VCaP (cell line): Measurements from ENCODE around the gene FZR1.

Experiments
- H3K27ac ChIP-seq: fragments of 450-650 bp; 2 replicates; pipeline ENCODE4 v1.5.1; 2017
- TF ChIP-seq, protein P1 (sequence below): fragments of 450-650 bp; conservative IDR thresholded peaks from 2 replicates; pipeline ENCODE4 v1.5.1; 2017; ENCODE audit warnings: mild to moderate bottlenecking, moderate library complexity

The FZR1 gene

DNA sequence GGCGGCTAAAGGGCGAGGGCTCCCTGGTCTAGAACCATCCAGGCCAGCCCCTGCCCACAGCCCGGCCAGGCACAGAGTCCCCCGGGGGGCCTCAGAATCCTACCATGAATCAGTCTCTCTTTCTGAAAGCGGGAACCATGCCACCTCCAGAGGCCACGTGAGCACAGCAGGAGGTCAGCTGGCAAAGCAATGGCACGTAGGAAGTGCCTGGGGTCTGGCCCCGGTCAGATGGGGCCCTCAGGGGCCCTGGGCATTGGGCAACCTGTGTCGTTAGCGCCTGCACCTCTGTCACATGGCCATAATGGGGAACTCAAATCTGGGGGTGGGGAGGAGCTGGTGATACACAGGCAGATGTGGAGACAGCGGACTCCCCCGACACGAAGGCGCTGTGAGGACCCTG, 42.5 kb downstream of the FZR1 start:
- TF ChIP-seq, protein P1, sequence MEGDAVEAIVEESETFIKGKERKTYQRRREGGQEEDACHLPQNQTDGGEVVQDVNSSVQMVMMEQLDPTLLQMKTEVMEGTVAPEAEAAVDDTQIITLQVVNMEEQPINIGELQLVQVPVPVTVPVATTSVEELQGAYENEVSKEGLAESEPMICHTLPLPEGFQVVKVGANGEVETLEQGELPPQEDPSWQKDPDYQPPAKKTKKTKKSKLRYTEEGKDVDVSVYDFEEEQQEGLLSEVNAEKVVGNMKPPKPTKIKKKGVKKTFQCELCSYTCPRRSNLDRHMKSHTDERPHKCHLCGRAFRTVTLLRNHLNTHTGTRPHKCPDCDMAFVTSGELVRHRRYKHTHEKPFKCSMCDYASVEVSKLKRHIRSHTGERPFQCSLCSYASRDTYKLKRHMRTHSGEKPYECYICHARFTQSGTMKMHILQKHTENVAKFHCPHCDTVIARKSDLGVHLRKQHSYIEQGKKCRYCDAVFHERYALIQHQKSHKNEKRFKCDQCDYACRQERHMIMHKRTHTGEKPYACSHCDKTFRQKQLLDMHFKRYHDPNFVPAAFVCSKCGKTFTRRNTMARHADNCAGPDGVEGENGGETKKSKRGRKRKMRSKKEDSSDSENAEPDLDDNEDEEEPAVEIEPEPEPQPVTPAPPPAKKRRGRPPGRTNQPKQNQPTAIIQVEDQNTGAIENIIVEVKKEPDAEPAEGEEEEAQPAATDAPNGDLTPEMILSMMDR = no peak
- H3K27ac ChIP-seq = no peak overlapping the region

DNA sequence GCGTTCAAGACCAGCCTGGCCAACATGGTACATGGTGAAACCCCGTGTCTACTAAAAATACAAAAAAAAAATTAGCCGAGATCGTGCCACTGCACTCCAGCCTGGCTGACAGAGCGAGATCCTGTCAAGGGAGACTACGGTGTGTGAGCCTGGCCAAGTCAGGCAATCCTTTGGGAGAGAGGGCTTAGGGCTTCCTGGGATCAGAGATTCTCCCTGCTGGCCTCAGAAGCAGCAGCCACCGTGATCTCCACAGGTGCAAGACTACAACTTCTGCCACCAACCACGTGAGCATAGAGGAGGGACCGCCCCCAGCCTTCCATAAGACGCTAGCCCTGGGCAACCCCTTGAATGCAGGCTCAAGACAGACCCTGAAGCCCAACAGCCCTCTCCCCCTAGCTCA, 43.7 kb downstream of the FZR1 start:
- TF ChIP-seq, protein P1 = no peak
- no peak overlapping the region for H3K27ac ChIP-seq

DNA sequence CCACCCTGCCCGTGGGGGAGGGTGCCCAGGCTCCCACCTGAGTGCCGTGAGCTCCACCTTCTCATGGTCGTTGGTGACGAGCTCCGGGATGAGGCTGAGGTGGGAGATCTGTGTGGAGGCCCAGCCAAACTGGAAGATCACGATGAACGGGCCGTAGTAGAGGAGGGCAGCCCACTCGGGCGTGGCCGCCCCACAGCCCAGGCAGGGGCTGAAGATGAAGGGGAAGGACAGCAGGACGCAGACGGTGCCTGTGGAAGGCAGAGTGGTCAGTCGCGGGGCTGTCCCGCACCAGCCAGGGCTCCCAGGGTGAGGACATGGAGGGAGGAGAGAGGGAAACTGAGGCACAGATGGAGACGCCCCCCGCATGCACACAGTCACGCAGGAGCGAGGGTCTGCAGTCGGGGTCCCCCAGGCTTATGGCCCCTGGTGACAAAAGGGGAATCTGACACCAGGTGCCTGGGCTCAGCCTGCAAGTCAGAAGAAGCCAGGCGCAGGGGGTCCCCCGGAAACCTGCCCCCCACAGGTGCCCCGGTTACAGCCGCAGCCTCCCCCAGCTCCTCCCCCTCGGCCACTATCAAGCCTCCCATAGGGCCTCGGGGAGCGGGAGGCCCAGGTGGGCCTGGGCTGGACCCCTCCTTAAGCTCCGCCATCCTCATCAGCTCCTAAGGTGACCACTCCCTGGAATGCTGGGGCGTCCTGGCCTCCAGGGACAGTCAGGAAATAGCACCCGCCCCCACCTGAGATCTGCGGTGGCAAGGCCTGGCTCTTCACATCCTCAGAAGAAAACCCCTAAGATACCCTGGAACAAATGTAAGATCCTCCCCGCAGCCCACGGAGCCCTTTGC, 45.1 kb downstream of the FZR1 start:
- TF ChIP-seq, protein P1 = no peak
- H3K27ac ChIP-seq = no peak overlapping the region

DNA sequence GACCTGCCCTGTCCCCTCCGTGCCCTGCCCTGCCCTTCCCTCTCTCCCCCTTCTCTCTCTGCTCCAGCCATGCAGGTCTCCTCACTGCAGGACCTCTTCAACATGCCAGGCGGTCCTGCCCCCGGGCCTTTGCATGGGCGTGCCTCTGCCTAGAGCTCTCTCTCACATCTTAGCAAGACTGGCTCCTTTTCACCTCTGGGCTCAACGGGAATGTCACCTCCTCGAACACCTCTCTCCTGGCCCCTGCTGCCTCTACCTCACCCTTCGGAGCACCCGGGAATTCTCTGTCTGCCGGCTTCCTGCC, 45.6 kb downstream of the FZR1 start:
- TF ChIP-seq, protein P1 = no peak
- no peak overlapping the region for H3K27ac ChIP-seq

DNA sequence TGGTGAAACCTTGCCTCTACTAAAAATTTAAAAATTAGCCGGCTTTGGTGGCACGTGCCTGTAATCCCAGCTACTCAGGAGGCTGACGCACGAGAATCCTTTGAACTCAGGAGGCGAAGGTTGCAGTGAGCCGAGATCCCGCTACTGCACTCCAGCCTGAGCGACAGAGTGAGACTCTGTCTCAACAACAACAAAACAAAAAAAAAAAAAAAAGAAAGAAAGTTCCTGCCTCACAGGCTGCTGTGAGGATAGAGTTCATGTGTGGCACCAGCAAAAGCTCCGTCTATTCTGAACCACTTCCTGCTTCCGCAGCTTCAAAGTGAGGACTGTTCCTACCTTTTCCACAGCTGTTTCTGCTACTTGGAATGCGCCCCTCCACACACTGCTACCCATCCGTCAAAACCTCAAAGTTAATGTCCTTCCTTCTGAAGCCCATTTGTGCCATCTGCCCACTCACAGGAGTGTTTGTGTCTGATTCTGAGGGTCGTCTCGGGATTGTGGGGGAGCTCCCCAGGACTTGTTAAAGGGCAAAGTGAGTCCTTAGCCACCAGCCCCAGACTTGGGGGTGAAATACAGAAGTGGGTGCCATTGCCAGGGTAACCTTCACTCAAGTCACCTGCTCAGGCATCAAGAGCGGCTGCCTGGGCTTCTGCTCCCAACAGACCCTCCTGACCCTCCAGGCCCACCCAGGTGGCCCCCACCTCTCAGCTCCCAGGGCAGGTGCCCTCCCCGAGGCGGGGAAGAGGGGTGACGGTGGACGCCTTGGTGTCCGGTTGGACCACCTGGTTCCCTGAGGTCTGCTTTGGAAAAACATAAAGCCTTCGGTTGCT, 48.4 kb downstream of the FZR1 start:
- no peak overlapping the region for H3K27ac ChIP-seq
- TF ChIP-seq, protein P1 = no peak

DNA sequence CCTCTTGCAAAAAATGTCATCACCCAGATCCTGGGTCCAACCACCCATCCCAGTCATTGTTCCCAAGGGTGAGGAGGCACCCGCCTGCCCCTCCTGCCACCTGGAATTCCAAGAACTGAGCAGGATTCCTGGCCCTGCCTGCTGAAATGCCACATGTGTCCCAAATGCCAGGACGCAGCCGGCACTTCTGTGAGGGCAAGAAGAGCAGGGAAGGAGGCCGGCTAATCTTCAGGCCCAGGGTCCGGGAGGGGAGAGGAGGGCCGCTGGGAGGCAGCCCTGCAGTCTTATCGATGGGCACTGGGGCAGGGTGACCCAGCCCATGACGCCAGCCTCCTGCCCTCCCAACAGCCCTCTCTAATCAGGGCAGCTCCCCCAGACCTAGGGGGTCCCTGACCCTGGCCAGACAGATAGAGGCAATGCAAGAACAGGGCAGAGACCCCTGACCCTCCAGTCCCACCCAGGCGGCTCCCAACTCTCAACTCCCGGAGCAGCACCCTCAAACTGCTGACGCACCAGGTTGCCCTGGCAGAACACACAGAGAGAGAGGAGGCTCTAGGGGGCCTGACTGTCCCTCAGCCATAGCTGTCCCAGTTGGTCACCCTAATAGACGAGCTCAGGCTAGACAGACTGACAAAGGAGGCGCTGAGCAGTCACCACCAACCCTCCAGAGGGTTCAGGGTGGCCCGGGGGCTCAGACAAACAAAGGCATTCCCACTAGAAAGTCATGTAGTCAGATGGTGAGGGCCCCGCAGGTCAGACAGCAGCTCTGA, 49.7 kb downstream of the FZR1 start:
- TF ChIP-seq, protein P1 = no peak
- no peak overlapping the region; the same call in 1 of the 2 replicates for H3K27ac ChIP-seq
